ENCODE measurements around the gene DCC. TPM values are rescaled to one million over a fixed set of nuclear protein-coding genes. Genes with fewer than 3 reads are reported as not detected.

DCC gene
- total and polyA plus RNA-seq, 2 experiments from 2014 or later: 0.53 to 0.73 TPM

DNA sequence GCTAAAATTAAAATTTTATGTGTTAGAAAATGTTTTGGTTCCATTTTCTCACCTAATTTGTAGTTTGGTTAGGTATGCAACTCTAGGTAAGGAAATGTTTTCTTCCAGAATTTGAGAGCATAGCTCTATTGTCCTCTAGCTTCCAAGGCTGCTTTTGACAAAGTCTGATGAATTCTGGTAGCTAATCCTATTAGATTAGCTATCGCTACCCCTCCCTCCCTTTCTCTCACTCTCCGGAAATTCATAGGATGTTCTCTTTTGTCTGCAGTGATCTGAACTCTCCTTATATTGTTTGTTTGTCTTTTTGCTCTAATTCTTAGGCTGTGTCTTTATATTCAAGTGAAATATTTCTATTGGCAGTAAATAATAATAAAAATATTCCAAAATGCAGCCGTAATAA lies 382.9 kb downstream of the DCC start (continued):
- TF ChIP-seq, protein P1, sequence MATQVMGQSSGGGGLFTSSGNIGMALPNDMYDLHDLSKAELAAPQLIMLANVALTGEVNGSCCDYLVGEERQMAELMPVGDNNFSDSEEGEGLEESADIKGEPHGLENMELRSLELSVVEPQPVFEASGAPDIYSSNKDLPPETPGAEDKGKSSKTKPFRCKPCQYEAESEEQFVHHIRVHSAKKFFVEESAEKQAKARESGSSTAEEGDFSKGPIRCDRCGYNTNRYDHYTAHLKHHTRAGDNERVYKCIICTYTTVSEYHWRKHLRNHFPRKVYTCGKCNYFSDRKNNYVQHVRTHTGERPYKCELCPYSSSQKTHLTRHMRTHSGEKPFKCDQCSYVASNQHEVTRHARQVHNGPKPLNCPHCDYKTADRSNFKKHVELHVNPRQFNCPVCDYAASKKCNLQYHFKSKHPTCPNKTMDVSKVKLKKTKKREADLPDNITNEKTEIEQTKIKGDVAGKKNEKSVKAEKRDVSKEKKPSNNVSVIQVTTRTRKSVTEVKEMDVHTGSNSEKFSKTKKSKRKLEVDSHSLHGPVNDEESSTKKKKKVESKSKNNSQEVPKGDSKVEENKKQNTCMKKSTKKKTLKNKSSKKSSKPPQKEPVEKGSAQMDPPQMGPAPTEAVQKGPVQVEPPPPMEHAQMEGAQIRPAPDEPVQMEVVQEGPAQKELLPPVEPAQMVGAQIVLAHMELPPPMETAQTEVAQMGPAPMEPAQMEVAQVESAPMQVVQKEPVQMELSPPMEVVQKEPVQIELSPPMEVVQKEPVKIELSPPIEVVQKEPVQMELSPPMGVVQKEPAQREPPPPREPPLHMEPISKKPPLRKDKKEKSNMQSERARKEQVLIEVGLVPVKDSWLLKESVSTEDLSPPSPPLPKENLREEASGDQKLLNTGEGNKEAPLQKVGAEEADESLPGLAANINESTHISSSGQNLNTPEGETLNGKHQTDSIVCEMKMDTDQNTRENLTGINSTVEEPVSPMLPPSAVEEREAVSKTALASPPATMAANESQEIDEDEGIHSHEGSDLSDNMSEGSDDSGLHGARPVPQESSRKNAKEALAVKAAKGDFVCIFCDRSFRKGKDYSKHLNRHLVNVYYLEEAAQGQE (IDR thresholded peaks at IDR 0.05; ENCODE audit: unreplicated experiment): no peak
- TF ChIP-seq, protein P2, sequence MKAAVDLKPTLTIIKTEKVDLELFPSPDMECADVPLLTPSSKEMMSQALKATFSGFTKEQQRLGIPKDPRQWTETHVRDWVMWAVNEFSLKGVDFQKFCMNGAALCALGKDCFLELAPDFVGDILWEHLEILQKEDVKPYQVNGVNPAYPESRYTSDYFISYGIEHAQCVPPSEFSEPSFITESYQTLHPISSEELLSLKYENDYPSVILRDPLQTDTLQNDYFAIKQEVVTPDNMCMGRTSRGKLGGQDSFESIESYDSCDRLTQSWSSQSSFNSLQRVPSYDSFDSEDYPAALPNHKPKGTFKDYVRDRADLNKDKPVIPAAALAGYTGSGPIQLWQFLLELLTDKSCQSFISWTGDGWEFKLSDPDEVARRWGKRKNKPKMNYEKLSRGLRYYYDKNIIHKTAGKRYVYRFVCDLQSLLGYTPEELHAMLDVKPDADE (IDR thresholded peaks at IDR 0.05): no peak
- TF ChIP-seq CREB1 (CRISPR knock-in tag; IDR thresholded peaks at IDR 0.05; ENCODE audit: low read depth): no peak
- TF ChIP-seq ZNF114 (CRISPR knock-in tag; IDR thresholded peaks at IDR 0.05): no peak

DNA sequence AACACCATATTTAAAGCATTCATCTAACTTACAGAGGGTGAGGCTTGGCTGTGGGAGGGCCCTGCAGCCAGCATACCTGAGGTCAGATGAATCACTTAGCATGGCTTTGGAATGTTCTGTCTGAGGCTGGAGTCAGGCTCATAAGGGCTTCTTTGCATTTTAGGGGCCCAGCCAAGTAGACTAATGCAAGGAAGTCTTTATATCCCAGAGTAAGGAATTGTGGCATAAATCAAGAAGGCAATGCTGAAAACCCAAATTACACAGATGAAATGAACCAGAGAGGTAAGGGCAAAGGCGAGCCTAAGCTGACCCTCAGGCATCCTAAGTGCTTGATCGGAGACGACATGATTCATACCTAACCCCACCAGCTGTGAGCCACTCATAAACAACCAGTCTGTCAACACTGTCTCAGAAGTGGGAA lies 383.6 kb downstream of the DCC start:
- DNase-seq (ENCODE audit: low spot score) (no peak), ATAC-seq (peak; percentile 59)
- Mint-ChIP-seq H3K4me3 (no peak overlapping the region), H3K4me1 (no peaks in the 10 kb centered on the region; the same call in 2 of the 3 replicates), H3K36me3 (ENCODE audit: low read depth) (no peaks in the 10 kb centered on the region), H3K27ac (no peak overlapping the region), H3K9me3 (no peaks in the 10 kb centered on the region; the same call in 2 of the 3 replicates), H3K27me3 (ENCODE audit: insufficient read depth, low read depth, poor library complexity) (no peaks in the 10 kb centered on the region)
- no peak overlapping the region for H3K4me2 ChIP-seq
- H2AFZ ChIP-seq: no peak overlapping the region
- no peak overlapping the region for H3K27ac ChIP-seq (ENCODE audit: low read depth)
- no peaks in the 10 kb centered on the region for H3K4me1 ChIP-seq (ENCODE audit: insufficient read depth)
- no peaks in the 10 kb centered on the region for H3K27me3 ChIP-seq (ENCODE audit: insufficient read depth)
- H3K9me2 ChIP-seq (ENCODE audit: insufficient read depth): no peaks in the 10 kb centered on the region; the same call in 1 of the 2 replicates
- no peaks in the 10 kb centered on the region for H3K79me2 ChIP-seq (replicated peaks; ENCODE audit: insufficient read depth)
- no peaks in the 10 kb centered on the region for H3F3A ChIP-seq (replicated peaks; ENCODE audit: low read depth)
- H3K4me3 ChIP-seq: no peak overlapping the region
- no peaks in the 10 kb centered on the region for H3K36me3 ChIP-seq (ENCODE audit: insufficient read depth)
- H4K20me1 ChIP-seq (replicated peaks; ENCODE audit: insufficient read depth): no peaks in the 10 kb centered on the region
- TF ChIP-seq CREB1 (CRISPR knock-in tag; IDR thresholded peaks at IDR 0.05; ENCODE audit: low read depth) (no peak), ZNF331 (CRISPR knock-in tag; IDR thresholded peaks at IDR 0.05; ENCODE audit: low read depth) (no peak), EZH2phosphoT487 (IDR thresholded peaks at IDR 0.05; ENCODE audit: unreplicated experiment) (no peak), JUNB (IDR thresholded peaks at IDR 0.05; ENCODE audit: unreplicated experiment) (no peak), EZH2 (IDR thresholded peaks at IDR 0.05; ENCODE audit: low read depth, unreplicated experiment) (no peak), STAT1 (IDR thresholded peaks at IDR 0.05; ENCODE audit: unreplicated experiment) (no peak)
- TF ChIP-seq, protein P2 (IDR thresholded peaks at IDR 0.05): no peak
- TF ChIP-seq, protein P3, sequence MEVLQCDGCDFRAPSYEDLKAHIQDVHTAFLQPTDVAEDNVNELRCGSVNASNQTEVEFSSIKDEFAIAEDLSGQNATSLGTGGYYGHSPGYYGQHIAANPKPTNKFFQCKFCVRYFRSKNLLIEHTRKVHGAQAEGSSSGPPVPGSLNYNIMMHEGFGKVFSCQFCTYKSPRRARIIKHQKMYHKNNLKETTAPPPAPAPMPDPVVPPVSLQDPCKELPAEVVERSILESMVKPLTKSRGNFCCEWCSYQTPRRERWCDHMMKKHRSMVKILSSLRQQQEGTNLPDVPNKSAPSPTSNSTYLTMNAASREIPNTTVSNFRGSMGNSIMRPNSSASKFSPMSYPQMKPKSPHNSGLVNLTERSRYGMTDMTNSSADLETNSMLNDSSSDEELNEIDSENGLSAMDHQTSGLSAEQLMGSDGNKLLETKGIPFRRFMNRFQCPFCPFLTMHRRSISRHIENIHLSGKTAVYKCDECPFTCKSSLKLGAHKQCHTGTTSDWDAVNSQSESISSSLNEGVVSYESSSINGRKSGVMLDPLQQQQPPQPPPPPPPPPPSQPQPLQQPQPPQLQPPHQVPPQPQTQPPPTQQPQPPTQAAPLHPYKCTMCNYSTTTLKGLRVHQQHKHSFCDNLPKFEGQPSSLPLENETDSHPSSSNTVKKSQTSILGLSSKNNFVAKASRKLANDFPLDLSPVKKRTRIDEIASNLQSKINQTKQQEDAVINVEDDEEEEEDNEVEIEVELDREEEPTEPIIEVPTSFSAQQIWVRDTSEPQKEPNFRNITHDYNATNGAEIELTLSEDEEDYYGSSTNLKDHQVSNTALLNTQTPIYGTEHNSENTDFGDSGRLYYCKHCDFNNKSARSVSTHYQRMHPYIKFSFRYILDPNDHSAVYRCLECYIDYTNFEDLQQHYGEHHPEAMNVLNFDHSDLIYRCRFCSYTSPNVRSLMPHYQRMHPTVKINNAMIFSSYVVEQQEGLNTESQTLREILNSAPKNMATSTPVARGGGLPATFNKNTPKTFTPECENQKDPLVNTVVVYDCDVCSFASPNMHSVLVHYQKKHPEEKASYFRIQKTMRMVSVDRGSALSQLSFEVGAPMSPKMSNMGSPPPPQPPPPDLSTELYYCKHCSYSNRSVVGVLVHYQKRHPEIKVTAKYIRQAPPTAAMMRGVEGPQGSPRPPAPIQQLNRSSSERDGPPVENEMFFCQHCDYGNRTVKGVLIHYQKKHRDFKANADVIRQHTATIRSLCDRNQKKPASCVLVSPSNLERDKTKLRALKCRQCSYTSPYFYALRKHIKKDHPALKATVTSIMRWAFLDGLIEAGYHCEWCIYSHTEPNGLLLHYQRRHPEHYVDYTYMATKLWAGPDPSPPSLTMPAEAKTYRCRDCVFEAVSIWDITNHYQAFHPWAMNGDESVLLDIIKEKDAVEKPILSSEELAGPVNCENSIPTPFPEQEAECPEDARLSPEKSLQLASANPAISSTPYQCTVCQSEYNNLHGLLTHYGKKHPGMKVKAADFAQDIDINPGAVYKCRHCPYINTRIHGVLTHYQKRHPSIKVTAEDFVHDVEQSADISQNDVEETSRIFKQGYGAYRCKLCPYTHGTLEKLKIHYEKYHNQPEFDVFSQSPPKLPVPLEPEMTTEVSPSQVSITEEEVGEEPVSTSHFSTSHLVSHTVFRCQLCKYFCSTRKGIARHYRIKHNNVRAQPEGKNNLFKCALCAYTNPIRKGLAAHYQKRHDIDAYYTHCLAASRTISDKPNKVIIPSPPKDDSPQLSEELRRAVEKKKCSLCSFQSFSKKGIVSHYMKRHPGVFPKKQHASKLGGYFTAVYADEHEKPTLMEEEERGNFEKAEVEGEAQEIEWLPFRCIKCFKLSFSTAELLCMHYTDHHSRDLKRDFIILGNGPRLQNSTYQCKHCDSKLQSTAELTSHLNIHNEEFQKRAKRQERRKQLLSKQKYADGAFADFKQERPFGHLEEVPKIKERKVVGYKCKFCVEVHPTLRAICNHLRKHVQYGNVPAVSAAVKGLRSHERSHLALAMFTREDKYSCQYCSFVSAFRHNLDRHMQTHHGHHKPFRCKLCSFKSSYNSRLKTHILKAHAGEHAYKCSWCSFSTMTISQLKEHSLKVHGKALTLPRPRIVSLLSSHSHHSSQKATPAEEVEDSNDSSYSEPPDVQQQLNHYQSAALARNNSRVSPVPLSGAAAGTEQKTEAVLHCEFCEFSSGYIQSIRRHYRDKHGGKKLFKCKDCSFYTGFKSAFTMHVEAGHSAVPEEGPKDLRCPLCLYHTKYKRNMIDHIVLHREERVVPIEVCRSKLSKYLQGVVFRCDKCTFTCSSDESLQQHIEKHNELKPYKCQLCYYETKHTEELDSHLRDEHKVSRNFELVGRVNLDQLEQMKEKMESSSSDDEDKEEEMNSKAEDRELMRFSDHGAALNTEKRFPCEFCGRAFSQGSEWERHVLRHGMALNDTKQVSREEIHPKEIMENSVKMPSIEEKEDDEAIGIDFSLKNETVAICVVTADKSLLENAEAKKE (CRISPR knock-in tag; IDR thresholded peaks at IDR 0.05): no peak

All from GM23338 (cell line).